Measurements from ENCODE around the gene ADGRA1.

The ADGRA1 gene

DNA sequence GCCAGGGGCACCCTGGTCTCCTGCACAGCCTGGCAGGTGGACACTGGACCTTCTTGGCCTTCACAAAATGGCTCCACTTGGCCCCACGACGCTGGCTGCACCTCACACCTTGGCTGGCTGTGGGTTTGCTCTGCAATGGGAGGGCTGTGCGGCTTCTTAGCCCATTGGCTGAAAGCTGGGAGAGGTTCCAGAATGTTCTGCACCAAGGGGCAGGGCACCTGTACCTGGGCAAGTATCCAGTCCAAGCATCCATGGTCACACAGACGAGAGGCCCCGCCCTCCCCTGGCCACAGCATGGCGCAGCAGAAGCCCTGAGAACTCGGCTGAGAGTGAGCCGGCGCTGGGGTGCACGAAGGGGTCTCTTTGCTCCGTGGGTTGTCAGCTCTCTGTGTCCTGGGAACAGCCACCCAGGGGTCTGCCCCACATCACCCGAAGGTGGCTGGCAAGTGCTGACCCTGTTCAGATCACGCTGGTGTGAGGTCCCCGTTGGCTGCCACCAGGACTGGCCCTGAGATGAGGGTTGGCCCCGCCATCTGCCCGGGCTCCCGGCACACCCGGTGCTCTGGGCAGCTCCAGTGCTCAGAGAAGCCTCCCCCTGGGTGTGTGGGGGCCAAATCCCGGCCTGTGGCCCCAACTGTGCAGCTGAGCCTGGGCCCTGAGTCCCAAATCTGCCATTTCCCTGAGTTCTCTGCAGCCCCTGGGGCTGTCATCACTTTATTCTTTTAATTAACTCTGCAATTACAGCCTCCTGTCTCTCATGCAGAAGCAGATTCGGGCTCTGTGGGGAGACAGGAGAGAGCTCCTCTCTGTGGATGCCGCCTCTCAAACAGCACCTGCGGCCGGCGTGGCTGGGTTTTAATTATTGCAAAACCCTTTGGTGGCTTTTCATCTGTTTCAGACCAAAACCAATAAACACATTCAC is 19.4 kb upstream of the ADGRA1 start:
- DNase-seq (ENCODE audit: low read depth): no peak
- no peak overlapping the region for H3K4me3 ChIP-seq (ENCODE audit: low read length)
- TF ChIP-seq, protein P1, sequence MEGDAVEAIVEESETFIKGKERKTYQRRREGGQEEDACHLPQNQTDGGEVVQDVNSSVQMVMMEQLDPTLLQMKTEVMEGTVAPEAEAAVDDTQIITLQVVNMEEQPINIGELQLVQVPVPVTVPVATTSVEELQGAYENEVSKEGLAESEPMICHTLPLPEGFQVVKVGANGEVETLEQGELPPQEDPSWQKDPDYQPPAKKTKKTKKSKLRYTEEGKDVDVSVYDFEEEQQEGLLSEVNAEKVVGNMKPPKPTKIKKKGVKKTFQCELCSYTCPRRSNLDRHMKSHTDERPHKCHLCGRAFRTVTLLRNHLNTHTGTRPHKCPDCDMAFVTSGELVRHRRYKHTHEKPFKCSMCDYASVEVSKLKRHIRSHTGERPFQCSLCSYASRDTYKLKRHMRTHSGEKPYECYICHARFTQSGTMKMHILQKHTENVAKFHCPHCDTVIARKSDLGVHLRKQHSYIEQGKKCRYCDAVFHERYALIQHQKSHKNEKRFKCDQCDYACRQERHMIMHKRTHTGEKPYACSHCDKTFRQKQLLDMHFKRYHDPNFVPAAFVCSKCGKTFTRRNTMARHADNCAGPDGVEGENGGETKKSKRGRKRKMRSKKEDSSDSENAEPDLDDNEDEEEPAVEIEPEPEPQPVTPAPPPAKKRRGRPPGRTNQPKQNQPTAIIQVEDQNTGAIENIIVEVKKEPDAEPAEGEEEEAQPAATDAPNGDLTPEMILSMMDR (conservative IDR thresholded peaks at IDR 0.05; ENCODE audit: low read depth, low read length): no peak

DNA sequence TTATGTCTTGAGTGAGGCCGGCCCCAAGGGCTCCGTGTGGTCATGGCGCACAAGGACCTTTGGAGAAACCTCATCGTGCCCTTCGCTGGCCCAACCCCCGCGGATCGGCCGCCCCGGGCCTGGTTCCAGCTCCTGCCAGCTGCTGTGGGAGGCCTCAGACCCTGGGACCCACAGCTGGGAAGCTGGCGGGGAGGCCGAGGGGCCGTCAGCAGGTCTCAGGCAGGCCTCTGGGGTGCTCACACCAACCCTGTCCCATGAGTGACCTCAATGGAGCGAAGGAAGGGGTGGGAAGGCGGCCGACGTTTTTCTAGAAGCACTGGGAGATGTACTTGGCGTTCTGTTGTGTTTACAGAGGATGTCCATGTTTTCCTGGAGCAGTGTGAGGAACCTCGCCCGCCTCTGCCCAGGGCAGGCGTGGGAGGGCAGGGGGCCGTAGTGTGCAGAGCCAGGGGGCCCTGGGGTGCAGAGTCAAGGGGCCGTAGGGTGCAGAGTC is 18.6 kb upstream of the ADGRA1 start:
- DNase-seq (ENCODE audit: low read depth): no peak
- TF ChIP-seq, protein P1 (conservative IDR thresholded peaks at IDR 0.05; ENCODE audit: low read depth, low read length): no peak
- no peak overlapping the region for H3K4me3 ChIP-seq (ENCODE audit: low read length)

DNA sequence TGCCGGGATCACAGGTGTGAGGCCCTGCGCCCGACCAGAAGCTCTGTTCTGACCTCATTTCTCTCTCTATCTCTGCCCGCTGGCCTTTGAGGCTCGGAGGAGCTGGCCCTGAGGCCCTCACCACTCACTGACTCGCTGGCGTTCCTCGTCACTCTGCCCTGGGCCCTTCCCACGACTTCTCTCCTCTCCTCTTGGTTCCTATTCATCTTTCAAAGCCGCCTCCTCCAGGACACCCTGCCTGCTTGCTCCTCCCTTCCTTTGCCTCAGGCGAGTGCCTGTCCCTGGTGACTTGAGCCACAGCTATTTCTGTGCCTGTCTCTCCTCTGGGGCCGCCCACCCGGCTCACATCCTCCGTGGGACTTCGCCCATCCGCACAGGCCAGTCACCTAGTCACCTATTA is 17.3 kb upstream of the ADGRA1 start:
- DNase-seq (ENCODE audit: low read depth): no peak
- TF ChIP-seq, protein P1 (conservative IDR thresholded peaks at IDR 0.05; ENCODE audit: low read depth, low read length): no peak
- no peak overlapping the region for H3K4me3 ChIP-seq (ENCODE audit: low read length)

DNA sequence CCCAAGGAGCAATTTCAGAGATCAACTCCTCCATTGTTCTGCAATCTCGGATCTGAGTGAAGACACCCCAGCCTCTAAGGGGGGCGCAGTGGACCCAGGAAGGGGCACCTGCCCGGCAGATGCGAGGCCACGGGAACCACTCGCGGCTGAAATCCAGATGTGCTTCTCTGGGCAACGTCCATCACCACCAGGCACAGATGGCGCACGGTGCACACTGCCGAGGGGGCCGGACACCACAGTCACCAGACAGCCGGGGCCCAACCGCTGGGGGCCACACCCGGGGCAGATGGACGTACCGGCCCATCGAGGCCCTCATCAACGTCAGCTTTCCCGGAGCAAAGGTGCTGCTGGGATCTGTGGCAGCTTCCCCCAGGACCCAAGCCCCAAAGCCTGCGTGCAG is 16.9 kb upstream of the ADGRA1 start:
- TF ChIP-seq, protein P1 (conservative IDR thresholded peaks at IDR 0.05; ENCODE audit: low read depth, low read length): no peak
- DNase-seq (ENCODE audit: low read depth): no peak
- H3K4me3 ChIP-seq (ENCODE audit: low read length): no peak overlapping the region

DNA sequence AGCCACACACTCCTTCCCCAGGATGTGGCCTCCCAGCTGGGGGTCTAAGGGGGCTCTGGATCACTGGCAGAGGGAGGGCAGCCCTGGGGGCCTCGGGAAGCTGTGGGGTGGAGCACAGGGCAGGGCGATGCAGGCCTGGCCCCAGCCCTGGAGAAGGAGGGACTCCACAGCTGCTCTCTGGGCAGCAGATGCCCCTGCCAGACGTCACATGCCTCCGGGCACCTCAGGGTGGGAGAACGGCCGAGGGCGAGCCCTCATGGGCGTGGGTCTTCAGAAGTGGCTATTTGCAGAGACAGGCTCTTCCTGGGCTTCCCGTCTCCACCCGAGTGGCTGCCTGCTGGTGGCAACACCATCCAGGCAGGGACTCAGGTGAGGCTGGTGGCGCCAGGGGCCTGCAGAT is 16.0 kb upstream of the ADGRA1 start:
- TF ChIP-seq, protein P1 (conservative IDR thresholded peaks at IDR 0.05; ENCODE audit: low read depth, low read length): no peak
- H3K4me3 ChIP-seq (ENCODE audit: low read length): no peak overlapping the region
- DNase-seq (ENCODE audit: low read depth): no peak

DNA sequence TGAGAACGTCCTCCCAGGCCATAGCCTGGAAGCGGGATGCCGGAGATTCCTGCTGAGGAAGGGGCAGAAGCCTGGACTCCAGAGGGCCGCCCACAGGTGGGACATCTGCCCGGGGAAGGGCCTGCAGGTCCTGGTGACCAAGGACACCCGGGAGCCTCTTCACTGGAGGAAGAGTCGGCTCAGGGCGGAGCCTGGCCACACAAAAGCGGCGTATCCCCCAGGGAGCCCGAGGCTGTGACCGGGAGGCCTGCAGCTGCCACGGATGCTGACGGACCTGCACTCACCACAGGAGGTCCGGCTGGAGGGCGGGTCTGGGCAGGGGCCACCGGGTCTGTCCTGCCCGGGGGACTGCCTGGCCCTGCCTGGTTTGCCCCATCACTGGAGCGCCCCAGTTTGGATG is 15.5 kb upstream of the ADGRA1 start:
- no peak for DNase-seq (ENCODE audit: low read depth)
- TF ChIP-seq, protein P1 (conservative IDR thresholded peaks at IDR 0.05; ENCODE audit: low read depth, low read length): no peak
- H3K4me3 ChIP-seq (ENCODE audit: low read length): no peak overlapping the region
